Cardiac fibroblast (primary cell): ENCODE results near the gene MAD1L1.

Experiments
- DNase-seq, 2 donors: peaks; one replicate each; pipeline versions ENCODE4 v3.0.0 to v3.0.0-alpha.2; 2010; ENCODE audit warnings: low read depth in 2 of 2
- H3K4me3 ChIP-seq, 2 donors: replicated peaks in 1 of 2; 1 replicate in 1 of 2; 2 replicates in 1 of 2; pipeline ENCODE4 v1.5.1; 2011; ENCODE audit warnings: low read depth in 2 of 2, low read length in 2 of 2, mild to moderate bottlenecking in 2 of 2, moderate library complexity in 1 of 2
- TF ChIP-seq, protein P1 (sequence below): IDR thresholded peaks from one replicate; pipeline ENCODE4 v1.5.1; 2011; ENCODE audit warnings: low read depth, mild to moderate bottlenecking, low read length, inconsistent platforms

MAD1L1 gene

DNA sequence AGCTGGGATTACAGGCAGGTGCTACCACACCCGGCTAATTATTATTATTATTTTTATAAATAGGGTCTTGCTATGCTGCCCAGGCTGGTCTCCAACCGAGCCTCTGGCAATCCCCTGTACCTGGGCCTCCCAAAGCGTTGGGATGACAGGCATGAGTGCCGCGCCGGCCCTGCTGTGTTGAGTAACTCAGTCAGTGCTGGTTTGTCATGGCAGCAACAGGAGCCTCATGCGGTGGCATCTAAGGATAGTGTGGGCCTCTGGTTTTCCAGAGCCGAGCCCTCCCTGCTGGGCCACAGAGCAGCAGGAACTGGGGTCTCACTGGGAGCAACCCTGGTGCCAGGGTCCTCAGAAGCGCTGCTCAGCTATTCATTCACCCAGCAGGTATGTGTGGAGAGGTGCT lies 318.0 kb downstream of the MAD1L1 start:
- no peak overlapping the region for H3K4me3 ChIP-seq
- TF ChIP-seq, protein P1, sequence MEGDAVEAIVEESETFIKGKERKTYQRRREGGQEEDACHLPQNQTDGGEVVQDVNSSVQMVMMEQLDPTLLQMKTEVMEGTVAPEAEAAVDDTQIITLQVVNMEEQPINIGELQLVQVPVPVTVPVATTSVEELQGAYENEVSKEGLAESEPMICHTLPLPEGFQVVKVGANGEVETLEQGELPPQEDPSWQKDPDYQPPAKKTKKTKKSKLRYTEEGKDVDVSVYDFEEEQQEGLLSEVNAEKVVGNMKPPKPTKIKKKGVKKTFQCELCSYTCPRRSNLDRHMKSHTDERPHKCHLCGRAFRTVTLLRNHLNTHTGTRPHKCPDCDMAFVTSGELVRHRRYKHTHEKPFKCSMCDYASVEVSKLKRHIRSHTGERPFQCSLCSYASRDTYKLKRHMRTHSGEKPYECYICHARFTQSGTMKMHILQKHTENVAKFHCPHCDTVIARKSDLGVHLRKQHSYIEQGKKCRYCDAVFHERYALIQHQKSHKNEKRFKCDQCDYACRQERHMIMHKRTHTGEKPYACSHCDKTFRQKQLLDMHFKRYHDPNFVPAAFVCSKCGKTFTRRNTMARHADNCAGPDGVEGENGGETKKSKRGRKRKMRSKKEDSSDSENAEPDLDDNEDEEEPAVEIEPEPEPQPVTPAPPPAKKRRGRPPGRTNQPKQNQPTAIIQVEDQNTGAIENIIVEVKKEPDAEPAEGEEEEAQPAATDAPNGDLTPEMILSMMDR: no peak
- DNase-seq: no peak

DNA sequence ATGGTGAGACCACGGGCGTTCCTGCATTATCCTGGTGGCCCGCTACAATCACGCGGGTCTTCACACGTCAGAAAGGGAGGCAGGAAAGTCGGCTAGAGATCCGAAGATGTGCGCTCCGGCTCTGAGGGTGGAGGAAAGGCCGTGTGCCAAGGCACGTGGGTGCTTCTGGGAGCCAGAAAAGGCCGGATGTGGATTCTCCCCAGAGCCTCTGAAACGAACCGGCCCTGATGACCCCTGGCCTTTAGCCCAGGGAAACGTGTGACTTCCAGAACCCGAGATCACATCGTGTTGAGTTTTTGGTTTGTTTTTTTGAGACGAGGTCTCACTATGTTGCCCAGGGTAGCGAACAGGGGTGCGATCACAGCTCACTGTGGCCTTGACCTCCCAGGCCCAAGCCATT lies 318.4 kb downstream of the MAD1L1 start:
- no peak overlapping the region for H3K4me3 ChIP-seq
- DNase-seq: peak; percentile 25 to 49
- TF ChIP-seq, protein P1: no peak

DNA sequence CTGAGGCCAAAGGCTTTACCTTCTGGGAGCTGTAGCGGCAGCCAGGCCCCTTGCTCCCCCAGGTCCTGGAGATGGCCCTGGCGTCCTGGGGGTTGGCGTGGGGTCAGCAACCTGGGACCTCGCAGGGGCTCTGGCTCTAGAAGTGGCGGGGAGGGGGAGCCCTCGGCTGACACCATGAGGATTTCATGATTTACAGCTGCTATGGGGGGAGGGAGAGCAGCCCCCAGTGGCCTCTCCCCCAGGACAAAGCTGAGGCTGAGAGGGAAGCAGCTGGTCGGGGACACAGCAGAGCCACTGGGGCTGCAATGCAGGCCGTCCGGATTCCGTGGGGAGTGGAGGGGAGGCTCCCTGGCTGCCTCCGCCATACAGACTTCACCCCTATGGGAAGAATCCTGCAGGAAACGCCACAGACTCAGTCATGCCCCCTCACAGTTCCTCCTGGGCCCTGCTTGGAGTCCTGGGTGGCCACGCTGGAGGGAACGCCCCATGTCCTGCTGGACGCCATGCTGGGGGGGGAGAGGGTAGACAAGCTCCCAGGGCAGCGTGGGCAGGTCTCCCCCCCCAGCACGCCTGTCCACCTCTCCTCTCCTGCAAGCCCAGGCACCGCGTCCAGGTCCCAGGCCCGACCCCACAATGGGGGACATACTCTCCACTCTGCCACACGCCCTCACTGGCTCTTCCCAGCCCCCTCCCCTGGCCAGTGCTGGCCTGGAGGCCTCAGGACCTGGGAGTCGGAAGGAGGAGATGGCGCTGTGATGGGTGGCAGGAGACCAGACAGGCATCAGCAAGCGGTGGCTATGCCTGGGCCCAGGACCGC lies 319.1 kb downstream of the MAD1L1 start:
- TF ChIP-seq, protein P1: no peak
- no peak overlapping the region for H3K4me3 ChIP-seq
- DNase-seq: no peak

DNA sequence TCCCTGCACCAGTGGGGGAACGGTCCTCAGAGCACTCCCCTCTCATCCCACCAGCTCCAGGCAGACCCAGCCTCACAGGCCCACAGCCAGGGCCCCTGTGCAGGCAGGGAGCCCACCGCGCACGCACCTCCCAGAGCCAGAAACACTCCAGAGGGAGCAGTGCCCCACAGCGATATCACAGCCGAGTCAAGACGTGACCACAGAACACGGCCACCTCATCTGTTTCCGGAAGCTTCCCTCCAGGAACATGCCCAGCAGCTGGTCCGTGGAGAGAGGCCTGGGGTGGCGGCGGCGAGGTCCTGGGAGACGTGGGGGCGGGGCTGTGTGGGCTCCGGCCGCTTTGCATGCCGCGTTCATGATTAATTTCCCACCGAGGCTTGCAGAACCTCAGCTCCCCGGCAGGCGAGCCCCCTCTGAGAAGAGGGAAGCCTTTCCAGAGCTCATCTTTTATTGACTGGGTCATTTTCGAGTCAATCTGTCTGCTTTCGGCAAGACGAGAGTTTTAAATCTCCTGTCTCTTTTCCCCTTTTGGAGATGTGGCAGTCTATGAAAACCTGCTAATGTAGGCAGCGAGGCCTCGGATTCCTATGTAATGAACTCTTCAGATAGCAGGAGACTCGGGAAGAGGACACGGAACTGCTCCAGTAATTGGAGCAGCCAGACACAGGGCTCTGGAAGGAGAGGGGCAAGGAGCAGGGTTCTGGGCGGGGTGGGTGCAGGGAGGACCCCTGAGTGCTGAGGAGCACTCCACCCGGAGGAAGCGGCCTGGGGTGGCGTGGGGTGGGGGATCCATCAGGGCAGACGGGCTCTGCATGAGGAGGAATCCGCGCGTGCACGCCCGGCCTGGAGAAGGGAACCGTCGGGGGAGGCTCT lies 319.9 kb downstream of the MAD1L1 start:
- TF ChIP-seq, protein P1: peak; percentile 63
- DNase-seq: peak; percentile 82 to 92

DNA sequence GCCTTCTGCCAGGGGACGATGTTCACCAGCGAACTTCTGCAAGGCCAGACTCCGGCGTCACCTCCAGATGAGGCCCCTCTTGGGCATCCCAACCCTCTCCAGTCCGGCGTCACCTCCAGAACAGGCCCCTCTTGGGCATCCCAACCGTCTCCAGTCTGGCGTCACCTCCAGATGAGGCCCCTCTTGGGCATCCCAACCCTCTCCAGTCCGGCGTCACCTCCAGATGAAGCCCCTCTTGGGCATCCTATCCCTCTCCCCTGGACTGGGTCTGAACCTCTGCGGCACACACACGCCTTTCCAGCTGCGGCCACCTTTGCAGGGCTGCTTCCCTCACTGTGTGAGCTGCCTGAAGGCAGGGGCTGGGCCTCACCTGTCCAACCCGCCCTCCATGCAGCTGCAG lies 321.2 kb downstream of the MAD1L1 start:
- H3K4me3 ChIP-seq: no peak overlapping the region
- TF ChIP-seq, protein P1: no peak
- no peak for DNase-seq

More for the DNA sequence above, 319.9 kb downstream of the MAD1L1 start:
- H3K4me3 ChIP-seq: no peak overlapping the region

DNA sequence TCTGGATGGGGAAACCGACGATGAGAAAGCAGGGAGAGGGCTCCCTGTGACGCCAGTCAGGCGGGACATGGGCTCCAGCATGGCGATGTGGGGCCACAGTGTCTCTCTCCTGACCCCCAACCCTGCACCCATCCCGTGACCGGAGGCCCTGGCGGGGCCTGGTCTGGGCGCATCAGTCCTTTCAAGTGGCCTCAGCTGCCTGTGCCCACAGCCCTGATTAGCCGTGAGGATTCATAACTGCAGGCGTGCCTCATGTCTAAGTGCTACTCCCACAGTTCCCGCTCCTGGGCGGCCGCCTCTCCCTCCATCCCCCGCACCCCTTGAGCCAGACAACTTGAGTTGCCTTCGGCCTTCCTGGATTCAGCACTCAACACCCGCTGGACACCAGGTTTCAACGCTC lies 321.9 kb downstream of the MAD1L1 start:
- no peak for DNase-seq
- TF ChIP-seq, protein P1: no peak
- no peak overlapping the region for H3K4me3 ChIP-seq
